DMS114 treated with DMSO at 0.1 percent for 48 hours (cell line): ENCODE results near the gene RAPGEF1.
"Not testable (repeated sequence)": the region's sequence is repeated elsewhere in the genome, so short reads cannot be mapped to it uniquely, and the experiment has no call there.

Experiments used
- DNase-seq: peaks from one replicate; lab custom pipeline; 2025; ENCODE audit not compliant: unreplicated experiment; lab: John Stamatoyannopoulos, UW

RAPGEF1 gene

DNA sequence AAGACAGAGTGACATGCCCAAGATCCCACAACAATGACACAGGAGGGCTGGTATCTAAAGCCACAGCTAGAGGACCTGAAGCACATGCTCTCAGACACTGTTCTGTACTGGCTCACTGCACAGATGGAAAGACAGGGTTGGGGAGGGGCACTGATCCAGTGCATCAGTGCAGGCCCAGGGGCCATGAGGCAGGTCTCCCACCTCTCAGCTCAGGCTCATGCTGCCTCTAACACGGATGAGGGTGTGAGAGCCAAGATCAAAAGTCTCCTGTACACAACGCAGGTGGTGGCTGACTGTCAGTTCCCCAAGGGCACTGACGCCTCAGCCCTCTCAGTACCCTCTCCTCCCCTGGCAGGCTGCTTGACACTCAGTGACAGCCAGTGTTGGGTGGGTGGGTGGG is 10.9 kb downstream of the RAPGEF1 start:
- no peak for DNase-seq

DNA sequence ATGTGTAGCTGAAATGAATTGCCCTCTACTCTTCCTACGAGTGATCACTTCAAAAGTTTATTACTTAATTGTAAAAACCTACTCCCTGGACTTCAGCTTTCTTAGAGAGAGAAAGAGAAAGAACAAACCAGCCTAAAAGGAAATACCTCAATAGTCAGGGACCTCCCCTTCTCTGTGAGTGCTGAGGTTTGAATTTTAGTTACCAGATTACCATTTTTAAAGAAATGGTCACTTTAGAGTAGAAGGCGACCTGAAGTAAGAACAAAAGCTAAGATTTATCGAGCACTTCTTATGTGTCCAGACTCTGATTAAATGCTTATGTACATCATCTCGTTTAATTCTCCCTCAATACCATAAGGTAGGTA is 11.3 kb downstream of the RAPGEF1 start:
- no peak for DNase-seq

DNA sequence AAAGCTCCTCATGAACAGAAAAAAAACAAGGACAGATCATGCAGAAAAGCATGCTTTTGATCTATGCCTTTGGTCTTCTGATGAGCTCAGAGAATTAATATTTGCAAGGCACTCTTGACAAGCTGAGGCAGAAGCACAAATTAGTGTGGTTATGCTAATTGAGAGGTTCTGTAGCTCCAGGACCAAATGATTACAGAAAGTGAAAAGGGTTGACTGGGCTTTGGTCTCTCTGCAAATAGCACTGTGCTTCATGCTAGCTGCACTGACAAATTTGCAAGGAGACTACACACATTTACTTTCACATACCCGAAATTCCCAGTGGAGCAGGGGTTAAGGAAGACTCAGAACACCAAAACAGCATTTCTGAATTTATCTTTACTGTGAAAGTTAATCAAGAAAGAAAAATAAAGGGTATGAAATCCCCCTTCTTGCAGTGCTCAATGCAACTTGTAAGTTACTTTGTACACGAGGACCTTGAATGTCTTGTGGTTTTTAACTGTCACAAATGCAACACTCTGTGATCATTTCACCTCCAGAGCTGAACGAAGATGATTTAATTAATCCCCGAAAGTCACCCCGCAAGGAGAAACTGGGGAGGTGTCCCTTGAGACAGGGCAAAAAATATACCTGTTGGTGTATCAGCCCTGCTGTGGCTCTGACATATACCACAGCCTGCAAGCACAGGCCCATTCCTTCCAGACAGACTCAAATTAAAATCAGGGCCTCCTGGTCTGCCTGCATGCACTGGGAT is 11.9 kb downstream of the RAPGEF1 start:
- DNase-seq: no peak

GRCh38 chr9:131727184-131727759 is 12.6 kb downstream of the RAPGEF1 start:
- no peak for DNase-seq

DNA sequence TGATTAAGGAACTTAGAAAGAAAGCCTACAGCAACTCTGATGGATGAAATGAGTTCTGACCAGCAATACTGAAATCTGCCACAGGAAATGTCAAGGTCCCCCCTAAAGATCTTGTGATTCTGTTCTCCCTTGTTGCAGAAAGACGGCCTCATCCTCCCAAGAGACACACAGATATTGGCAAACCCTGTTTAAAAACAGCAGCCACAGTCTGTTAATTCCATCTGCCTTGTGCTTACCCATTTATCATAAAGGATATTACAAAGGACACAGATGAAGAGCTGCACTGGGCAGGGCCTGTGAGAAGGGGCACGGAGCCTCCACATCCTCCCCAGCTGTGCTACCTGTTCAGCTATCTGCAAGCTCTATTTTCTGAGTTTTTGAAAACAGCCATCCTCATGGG is 15.2 kb downstream of the RAPGEF1 start:
- no peak for DNase-seq

DNA sequence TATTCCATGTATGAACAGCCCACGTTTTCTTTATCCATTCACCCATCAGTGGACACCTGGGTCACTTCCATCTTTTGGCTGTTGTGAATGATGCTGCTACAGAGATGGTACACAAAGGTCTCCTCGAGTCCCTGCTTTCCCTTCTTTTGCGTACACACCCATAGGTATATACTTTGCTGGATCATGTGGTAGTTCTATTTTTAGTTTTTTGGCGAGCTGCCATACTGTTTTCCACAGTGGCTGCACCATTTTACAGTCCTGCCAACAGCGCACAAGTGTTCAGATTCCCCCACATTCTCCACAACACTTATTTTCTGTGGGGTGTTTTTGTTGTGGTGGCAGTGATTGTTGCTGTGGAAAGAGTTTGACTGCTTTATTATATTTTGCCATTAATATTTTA is 16.2 kb downstream of the RAPGEF1 start:
- no peak for DNase-seq

DNA sequence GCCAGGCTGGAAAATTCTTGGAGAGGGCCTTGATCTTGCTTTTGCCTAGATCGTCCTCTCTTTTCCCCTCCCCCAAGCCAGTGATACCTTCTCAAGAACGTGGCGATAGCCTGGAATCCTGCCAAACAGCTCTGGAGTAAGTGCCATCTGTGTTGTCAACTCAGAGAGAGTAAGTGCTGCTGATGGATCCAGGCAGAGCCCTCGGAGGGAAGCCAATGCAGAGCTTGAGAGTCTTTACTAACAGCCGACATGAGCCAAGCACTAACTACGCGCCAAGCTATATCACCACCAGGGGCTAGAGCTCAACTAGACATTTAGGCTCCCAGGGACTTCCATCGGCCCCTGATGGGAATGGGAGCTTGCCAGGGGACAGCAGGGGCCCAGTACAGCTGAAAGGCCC is 17.6 kb downstream of the RAPGEF1 start:
- no peak for DNase-seq

- no peak for DNase-seq
Measured at GRCh38 chr9:131721076-131721475, 18.8 kb downstream of the RAPGEF1 start.

GRCh38 chr9:131720330-131720729 is 19.5 kb downstream of the RAPGEF1 start:
- no peak for DNase-seq

DNA sequence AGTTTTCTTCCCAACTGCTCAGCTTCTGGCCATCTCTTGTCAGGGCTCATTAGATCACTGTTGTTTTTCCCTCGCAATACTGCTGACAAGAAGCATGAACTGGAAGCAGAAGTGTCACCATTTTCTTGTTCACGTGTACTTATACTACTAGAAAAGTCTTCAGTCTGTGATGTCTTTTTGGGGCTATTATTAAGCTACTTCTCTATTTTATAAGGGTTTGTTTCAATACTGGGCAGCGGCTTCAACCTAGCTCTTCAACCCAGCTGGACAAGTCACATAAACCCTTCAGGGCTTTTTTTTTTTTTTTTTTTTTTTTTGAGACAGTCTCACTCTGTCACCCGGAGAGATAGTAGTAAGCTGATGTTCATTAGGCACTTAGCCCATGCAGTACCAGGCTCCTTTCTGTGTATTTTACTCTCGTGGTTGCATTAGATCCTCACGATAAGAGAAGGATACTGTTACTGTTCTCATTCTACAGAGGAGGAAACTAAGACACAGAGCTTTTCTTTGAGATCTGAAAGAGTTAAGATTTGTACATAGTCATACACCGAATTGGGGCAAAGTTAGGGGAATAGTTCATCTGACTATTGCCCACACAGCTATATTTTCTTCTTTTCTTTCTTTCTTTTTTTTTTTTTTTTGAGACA is 20.5 kb downstream of the RAPGEF1 start:
- no peak for DNase-seq

GRCh38 chr9:131717719-131718460 is 22.0 kb downstream of the RAPGEF1 start:
- DNase-seq: no peak

GRCh38 chr9:131715906-131716305 is 24.0 kb downstream of the RAPGEF1 start:
- DNase-seq: no peak

DNA sequence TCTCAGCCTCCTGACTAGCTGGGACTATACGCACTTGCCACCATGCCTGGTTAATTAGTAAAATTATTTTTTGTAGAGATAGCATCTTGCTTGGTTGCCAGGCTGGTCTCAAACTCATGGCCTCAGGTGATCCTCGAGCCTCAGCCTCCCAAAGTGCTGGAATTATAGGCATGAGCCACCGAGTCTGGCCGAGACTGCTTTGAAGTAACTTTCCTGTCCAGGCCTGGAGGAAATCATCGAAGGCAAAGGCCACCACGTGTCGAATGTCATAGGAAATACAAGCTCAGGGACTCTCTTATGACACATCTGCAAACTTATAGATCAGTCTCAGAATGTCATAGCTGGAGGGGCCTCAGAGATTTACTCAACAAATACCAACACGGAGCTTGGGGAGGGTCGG is 25.1 kb downstream of the RAPGEF1 start:
- DNase-seq: no peak

- DNase-seq: no peak
Measured at GRCh38 chr9:131714161-131714646, 25.7 kb downstream of the RAPGEF1 start.

DNA sequence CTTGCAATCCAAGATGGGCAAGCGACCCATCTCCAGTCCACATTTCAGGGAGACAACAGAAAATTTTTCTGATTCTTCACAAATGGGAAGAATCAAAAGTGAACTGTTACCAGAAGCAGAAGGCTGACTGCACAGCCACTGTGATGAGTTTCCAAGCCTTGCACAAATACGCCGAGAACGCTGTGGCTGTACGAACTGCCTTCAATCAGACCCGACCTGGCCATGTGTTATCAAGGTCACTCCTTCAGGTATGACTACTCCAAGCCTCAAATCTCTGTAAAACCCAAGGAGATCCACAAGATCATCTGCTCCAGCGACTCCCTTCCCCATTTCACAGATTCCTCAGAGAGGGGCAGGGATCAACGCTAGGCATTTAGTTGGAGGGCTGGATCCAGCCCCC is 26.9 kb downstream of the RAPGEF1 start:
- no peak for DNase-seq

- DNase-seq: no peak
Measured at GRCh38 chr9:131712151-131712716, 27.6 kb downstream of the RAPGEF1 start.

- DNase-seq: no peak
Measured at GRCh38 chr9:131709771-131710431, 30.0 kb downstream of the RAPGEF1 start.

- DNase-seq: not testable (repeated sequence)
Measured at GRCh38 chr9:131709010-131709770, 30.7 kb downstream of the RAPGEF1 start.

- no peak for DNase-seq
Measured at GRCh38 chr9:131708226-131709002, 31.5 kb downstream of the RAPGEF1 start.
